ENCODE measurements around the gene LRRC61.
"Not testable (repeated sequence)": the region's sequence is repeated elsewhere in the genome, so short reads cannot be mapped to it uniquely, and the experiment has no call there.

Gene LRRC61

GRCh38 chr7:150381096-150381495, 57.9 kb downstream of the LRRC61 start:
- no peak for DNase-seq (ENCODE audit: extremely low read depth in 1 of 2, low read depth in 1 of 2)

- DNase-seq (ENCODE audit: extremely low read depth in 1 of 2, low read depth in 1 of 2): no peak
These were observed 58.6 kb downstream of the LRRC61 start for GRCh38 chr7:150381785-150382122.

GRCh38 chr7:150382123-150382843, 59.1 kb downstream of the LRRC61 start:
- no peak for DNase-seq (ENCODE audit: extremely low read depth in 1 of 2, low read depth in 1 of 2)

- DNase-seq (ENCODE audit: extremely low read depth in 1 of 2, low read depth in 1 of 2): no peak
These were observed 59.7 kb downstream of the LRRC61 start for GRCh38 chr7:150382844-150383225.

- no peak for DNase-seq (ENCODE audit: extremely low read depth in 1 of 2, low read depth in 1 of 2)
These were observed 60.7 kb downstream of the LRRC61 start for GRCh38 chr7:150383710-150384397.

- DNase-seq (ENCODE audit: extremely low read depth in 1 of 2, low read depth in 1 of 2): no peak
These were observed 61.5 kb downstream of the LRRC61 start for GRCh38 chr7:150384406-150385301.

GRCh38 chr7:150385302-150385723, 62.2 kb downstream of the LRRC61 start:
- no peak for DNase-seq (ENCODE audit: extremely low read depth in 1 of 2, low read depth in 1 of 2)

- not testable (repeated sequence) for DNase-seq (ENCODE audit: extremely low read depth in 1 of 2, low read depth in 1 of 2)
These were observed 62.7 kb downstream of the LRRC61 start for GRCh38 chr7:150385884-150386283.

Data from activated CD8-positive, alpha-beta memory T cell treated with anti-CD3 and anti-CD28 coated beads for 1 hour (primary cell).